Islet precursor cell (in vitro differentiated cells): ENCODE data around the gene PPP4R3B.

Experiments used
- DNase-seq: peaks from one replicate; pipeline ENCODE4 v3.0.0-alpha.2; 2018

PPP4R3B gene

GRCh38 chr2:55502590-55503141 lies 114.8 kb downstream of the PPP4R3B start:
- no peak for DNase-seq

GRCh38 chr2:55500025-55500424 lies 117.4 kb downstream of the PPP4R3B start:
- no peak for DNase-seq

- DNase-seq: no peak
Measured at GRCh38 chr2:55498582-55498981, 118.8 kb downstream of the PPP4R3B start.
